ENCODE measurements around the gene TMEM117.
A peak's percentile ranks its signal among the peaks of the same experiment; 100 is the strongest.

The TMEM117 gene

DNA sequence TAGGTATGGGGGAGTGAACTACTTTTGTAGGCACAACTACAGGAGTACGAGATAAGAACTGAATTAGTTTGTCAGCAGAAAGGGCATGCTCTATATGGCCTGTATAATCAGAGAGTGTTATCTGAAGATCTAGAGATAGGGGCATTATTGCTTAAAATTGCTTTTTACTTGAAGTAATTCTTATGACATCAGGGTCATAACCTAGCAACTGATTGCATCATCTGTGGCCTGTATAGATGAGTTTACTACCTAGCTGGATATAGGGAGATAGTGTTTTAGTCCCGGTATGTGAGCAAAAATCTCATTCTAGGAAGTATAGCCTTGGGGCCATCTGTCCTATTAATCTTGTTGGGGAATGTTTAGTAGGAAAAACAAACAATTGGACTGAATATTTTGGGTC, 142.7 kb downstream of the TMEM117 start:
- no peak overlapping the region for H3K4me3 ChIP-seq (ENCODE audit: low read depth, low read length)
- DNase-seq (ENCODE audit: low read depth): peak; percentile 7
- TF ChIP-seq, protein P1, sequence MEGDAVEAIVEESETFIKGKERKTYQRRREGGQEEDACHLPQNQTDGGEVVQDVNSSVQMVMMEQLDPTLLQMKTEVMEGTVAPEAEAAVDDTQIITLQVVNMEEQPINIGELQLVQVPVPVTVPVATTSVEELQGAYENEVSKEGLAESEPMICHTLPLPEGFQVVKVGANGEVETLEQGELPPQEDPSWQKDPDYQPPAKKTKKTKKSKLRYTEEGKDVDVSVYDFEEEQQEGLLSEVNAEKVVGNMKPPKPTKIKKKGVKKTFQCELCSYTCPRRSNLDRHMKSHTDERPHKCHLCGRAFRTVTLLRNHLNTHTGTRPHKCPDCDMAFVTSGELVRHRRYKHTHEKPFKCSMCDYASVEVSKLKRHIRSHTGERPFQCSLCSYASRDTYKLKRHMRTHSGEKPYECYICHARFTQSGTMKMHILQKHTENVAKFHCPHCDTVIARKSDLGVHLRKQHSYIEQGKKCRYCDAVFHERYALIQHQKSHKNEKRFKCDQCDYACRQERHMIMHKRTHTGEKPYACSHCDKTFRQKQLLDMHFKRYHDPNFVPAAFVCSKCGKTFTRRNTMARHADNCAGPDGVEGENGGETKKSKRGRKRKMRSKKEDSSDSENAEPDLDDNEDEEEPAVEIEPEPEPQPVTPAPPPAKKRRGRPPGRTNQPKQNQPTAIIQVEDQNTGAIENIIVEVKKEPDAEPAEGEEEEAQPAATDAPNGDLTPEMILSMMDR (IDR thresholded peaks at IDR 0.05; ENCODE audit: low read depth, low read length): no peak
- TF ChIP-seq POLR2A (IDR thresholded peaks at IDR 0.05; ENCODE audit: extremely low read depth, insufficient read length) (no peak), MYC (IDR thresholded peaks at IDR 0.05; ENCODE audit: low read depth, low read length) (no peak)
- TF ChIP-seq, protein P2, sequence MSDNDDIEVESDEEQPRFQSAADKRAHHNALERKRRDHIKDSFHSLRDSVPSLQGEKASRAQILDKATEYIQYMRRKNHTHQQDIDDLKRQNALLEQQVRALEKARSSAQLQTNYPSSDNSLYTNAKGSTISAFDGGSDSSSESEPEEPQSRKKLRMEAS (IDR thresholded peaks at IDR 0.05; ENCODE audit: low read depth, low read length): no peak

DNA sequence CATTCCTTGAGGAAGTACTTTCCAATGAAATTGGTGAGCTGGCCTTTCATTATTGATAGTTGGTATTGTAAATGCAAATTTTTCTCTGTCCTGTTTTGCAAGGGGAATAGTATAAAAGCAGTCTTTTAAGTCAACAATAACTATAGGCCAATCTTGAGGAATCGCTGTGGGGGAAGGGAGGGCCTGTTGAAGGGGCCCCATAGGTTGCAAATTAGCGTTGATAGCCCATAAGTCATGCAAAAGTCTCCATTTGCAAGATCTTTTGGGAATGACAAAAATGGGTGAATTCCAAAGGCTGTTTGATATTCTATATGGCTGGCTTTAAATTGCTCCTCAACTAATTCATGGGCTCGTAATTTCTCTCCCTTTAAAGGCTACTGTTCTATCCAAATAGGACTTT, 143.6 kb downstream of the TMEM117 start:
- no peak overlapping the region for H3K4me3 ChIP-seq (ENCODE audit: low read depth, low read length)
- TF ChIP-seq MYC (IDR thresholded peaks at IDR 0.05; ENCODE audit: low read depth, low read length): no peak
- no peak for TF ChIP-seq POLR2A (IDR thresholded peaks at IDR 0.05; ENCODE audit: extremely low read depth, insufficient read length)
- TF ChIP-seq, protein P1 (IDR thresholded peaks at IDR 0.05; ENCODE audit: low read depth, low read length): no peak
- TF ChIP-seq, protein P2 (IDR thresholded peaks at IDR 0.05; ENCODE audit: low read depth, low read length): no peak
- no peak for DNase-seq (ENCODE audit: low read depth)

DNA sequence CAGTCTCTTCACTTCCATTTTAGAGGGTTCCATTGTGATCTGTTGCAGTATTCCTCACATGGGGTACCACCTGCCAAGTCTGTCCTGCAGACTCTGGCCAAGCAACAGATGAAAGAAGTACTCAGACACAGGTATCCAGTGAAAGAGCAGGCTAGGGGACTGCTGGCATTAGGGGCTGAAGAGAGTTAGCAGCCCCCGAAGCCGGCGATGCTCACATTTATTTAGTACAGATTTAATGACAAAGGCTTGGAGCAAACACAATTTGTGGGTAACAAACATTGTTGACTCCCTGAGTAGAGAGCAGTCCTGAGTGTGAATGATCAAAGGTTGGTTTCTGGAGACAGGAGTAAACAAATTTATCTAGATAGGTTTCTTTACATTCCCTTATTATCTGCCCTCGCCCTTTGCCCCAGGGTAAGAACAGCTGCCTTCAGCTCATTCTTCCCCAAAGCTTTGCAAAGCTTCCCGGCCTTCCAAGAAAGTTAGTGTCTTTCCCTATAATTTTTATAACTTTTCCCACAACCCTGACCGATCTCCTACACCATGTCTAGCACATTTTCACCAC, 144.8 kb downstream of the TMEM117 start:
- no peak for DNase-seq (ENCODE audit: low read depth)
- no peak overlapping the region for H3K4me3 ChIP-seq (ENCODE audit: low read depth, low read length)
- TF ChIP-seq, protein P2 (IDR thresholded peaks at IDR 0.05; ENCODE audit: low read depth, low read length): no peak
- TF ChIP-seq, protein P1 (IDR thresholded peaks at IDR 0.05; ENCODE audit: low read depth, low read length): no peak
- TF ChIP-seq POLR2A (IDR thresholded peaks at IDR 0.05; ENCODE audit: extremely low read depth, insufficient read length): no peak
- TF ChIP-seq MYC (IDR thresholded peaks at IDR 0.05; ENCODE audit: low read depth, low read length): no peak

DNA sequence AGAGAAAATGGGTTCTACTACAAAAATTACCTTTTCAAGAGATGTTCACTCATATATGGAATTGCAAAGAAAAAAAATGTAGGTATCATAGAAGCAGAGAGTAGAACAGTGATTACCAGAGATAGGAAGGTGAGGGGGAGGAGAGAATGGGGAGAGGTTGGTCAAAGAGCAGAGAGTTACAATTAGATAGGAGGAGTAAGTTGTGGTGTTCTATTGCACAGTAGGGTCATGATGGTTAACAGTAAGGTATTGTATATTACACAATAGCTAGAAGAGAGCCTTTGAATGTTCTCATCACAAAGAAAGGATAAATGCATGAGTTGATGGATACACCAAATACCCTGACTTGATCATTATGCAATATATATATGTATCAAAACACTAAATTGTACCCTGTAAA, 145.8 kb downstream of the TMEM117 start:
- H3K4me3 ChIP-seq (ENCODE audit: low read depth, low read length): no peak overlapping the region
- DNase-seq (ENCODE audit: low read depth): no peak
- TF ChIP-seq, protein P2 (IDR thresholded peaks at IDR 0.05; ENCODE audit: low read depth, low read length): no peak
- TF ChIP-seq MYC (IDR thresholded peaks at IDR 0.05; ENCODE audit: low read depth, low read length) (no peak), POLR2A (IDR thresholded peaks at IDR 0.05; ENCODE audit: extremely low read depth, insufficient read length) (no peak)
- TF ChIP-seq, protein P1 (IDR thresholded peaks at IDR 0.05; ENCODE audit: low read depth, low read length): no peak

DNA sequence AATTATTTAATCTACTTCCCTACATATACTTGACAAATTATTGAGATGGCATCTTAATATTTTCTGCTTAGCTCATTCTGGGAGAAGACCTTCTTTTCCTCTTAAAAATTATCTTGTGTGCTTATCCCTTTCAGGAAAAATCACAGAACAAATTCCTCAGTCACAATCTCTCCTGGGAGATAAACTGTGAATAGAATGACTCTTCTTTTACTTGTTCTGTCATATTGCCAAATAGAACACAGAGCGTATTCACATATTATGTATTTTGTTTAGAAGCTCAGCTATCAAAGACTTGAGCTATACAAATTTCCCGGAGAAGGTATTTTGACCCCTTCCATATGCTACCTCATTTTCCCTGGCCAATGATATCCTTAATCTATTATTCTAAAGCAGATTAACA, 146.7 kb downstream of the TMEM117 start:
- TF ChIP-seq MYC (IDR thresholded peaks at IDR 0.05; ENCODE audit: low read depth, low read length): no peak
- no peak for TF ChIP-seq POLR2A (IDR thresholded peaks at IDR 0.05; ENCODE audit: extremely low read depth, insufficient read length)
- TF ChIP-seq, protein P2 (IDR thresholded peaks at IDR 0.05; ENCODE audit: low read depth, low read length): no peak
- TF ChIP-seq, protein P1 (IDR thresholded peaks at IDR 0.05; ENCODE audit: low read depth, low read length): no peak
- no peak overlapping the region for H3K4me3 ChIP-seq (ENCODE audit: low read depth, low read length)
- DNase-seq (ENCODE audit: low read depth): no peak

Measured in NB4 (cell line).